ENCODE data around the gene KLHL9.

KLHL9 gene

GRCh38 chr9:21316860-21317259 is 18.3 kb downstream of the KLHL9 start:
- no peak for FAIRE-seq

GRCh38 chr9:21316032-21316842 is 19.0 kb downstream of the KLHL9 start:
- FAIRE-seq, result no peak

GRCh38 chr9:21314152-21314551 is 21.1 kb downstream of the KLHL9 start:
- FAIRE-seq, result no peak

- no peak for FAIRE-seq
Observed at GRCh38 chr9:21311889-21312288, 23.3 kb downstream of the KLHL9 start.

GRCh38 chr9:21305213-21305612 is 30.0 kb downstream of the KLHL9 start, which contains the start of gene IFNA5:
TSS of gene IFNA5 (minus strand) at chr9:21305313. CDS start at chr9:21305256, 57 bp downstream.
- FAIRE-seq, result no peak

- no peak for FAIRE-seq
Observed at GRCh38 chr9:21295992-21296391, 39.2 kb downstream of the KLHL9 start.

- no peak for FAIRE-seq
Observed at GRCh38 chr9:21294904-21295538, 40.2 kb downstream of the KLHL9 start.

GRCh38 chr9:21294364-21294774 is 40.8 kb downstream of the KLHL9 start:
- FAIRE-seq, result no peak

- FAIRE-seq, result no peak
Observed at GRCh38 chr9:21289848-21290247, 45.4 kb downstream of the KLHL9 start.

GRCh38 chr9:21287280-21287679 is 47.9 kb downstream of the KLHL9 start:
- no peak for FAIRE-seq

- no peak for FAIRE-seq
Observed at GRCh38 chr9:21286659-21287058, 48.5 kb downstream of the KLHL9 start.

GRCh38 chr9:21286099-21286498 is 49.1 kb downstream of the KLHL9 start:
- FAIRE-seq, result no peak

GRCh38 chr9:21281275-21281674 is 53.9 kb downstream of the KLHL9 start:
- FAIRE-seq, result no peak

Data from islet of Langerhans (tissue), 1 donor.